NCI-H2107 (cell line): ENCODE measurements around the gene DAZL.

ENCODE experiments used
- DNase-seq: peaks from one replicate; lab custom pipeline; 2025; lab: John Stamatoyannopoulos, UW

DAZL gene

GRCh38 chr3:16595778-16596177 is 9.4 kb downstream of the DAZL start:
- no peak for DNase-seq

- DNase-seq: no peak
These were observed 15.2 kb downstream of the DAZL start for GRCh38 chr3:16589867-16590624.

- DNase-seq: no peak
These were observed 16.1 kb downstream of the DAZL start for GRCh38 chr3:16589120-16589519.

- no peak for DNase-seq
These were observed 17.6 kb downstream of the DAZL start for GRCh38 chr3:16587681-16588060.

GRCh38 chr3:16587047-16587680 is 18.1 kb downstream of the DAZL start:
- DNase-seq: no peak

GRCh38 chr3:16584880-16585279 is 20.3 kb downstream of the DAZL start:
- DNase-seq: no peak

GRCh38 chr3:16583551-16583950 is 21.7 kb downstream of the DAZL start:
- no peak for DNase-seq

GRCh38 chr3:16570113-16570512 is 35.1 kb downstream of the DAZL start:
- DNase-seq: no peak

- DNase-seq: no peak
These were observed 36.7 kb downstream of the DAZL start for GRCh38 chr3:16568532-16568931.

- DNase-seq: no peak
These were observed 37.1 kb downstream of the DAZL start for GRCh38 chr3:16568115-16568514.

GRCh38 chr3:16559653-16560365 is 45.4 kb downstream of the DAZL start:
- no peak for DNase-seq

GRCh38 chr3:16554126-16554525 is 51.1 kb downstream of the DAZL start:
- DNase-seq: no peak

GRCh38 chr3:16552757-16553156 is 52.5 kb downstream of the DAZL start:
- DNase-seq: no peak

GRCh38 chr3:16551342-16551976 is 53.8 kb downstream of the DAZL start:
- DNase-seq: no peak

GRCh38 chr3:16550676-16551341 is 54.4 kb downstream of the DAZL start:
- DNase-seq: peak; percentile 64

- DNase-seq: no peak
These were observed 54.9 kb downstream of the DAZL start for GRCh38 chr3:16550305-16550675.

- DNase-seq: no peak
These were observed 56.5 kb downstream of the DAZL start for GRCh38 chr3:16548721-16549120.

- DNase-seq: no peak
These were observed 57.5 kb downstream of the DAZL start for GRCh38 chr3:16547561-16548357.

- no peak for DNase-seq
These were observed 58.8 kb downstream of the DAZL start for GRCh38 chr3:16546186-16547010.

GRCh38 chr3:16545413-16546185 is 59.6 kb downstream of the DAZL start:
- DNase-seq: no peak
